Heart left ventricle (tissue), 16 donors: ENCODE measurements around the gene SSH2. TPM values are rescaled to one million over a fixed set of nuclear protein-coding genes. Genes with fewer than 3 reads are reported as not detected.

Experiments used
- ATAC-seq, 4 donors: fragments of 200-7000 bp; cut with Tn5 transposase; one replicate each; pipeline ENCODE4 v1.9.1; 2020 to 2022; ENCODE audit warnings: moderate library complexity in 4 of 4, mild to moderate bottlenecking in 3 of 4, moderate number of reproducible peaks in 1 of 4
- DNase-seq, 5 donors: peaks; one replicate each; pipeline ENCODE4 v3.0.0-alpha.2; 2020
- H3K27ac ChIP-seq, 12 donors: fragments of 200-600 bp; sonication (generic) in 4 of 12; one replicate each; pipeline versions ENCODE4 v1.5.0 to v1.8.0; 2016 to 2022; ENCODE audit warnings: mild to moderate bottlenecking in 2 of 12
- H3K27me3 ChIP-seq, 9 donors: fragments of 200-600 bp; sonication (generic) in 2 of 9; one replicate each; pipeline versions ENCODE4 v1.5.1 to v1.8.0; 2016 to 2022; ENCODE audit warnings: mild to moderate bottlenecking in 3 of 9
- H3K36me3 ChIP-seq, 9 donors: fragments of 200-600 bp; sonication (generic) in 2 of 9; one replicate each; pipeline versions ENCODE4 v1.5.0 to v1.8.0; 2018 to 2022; ENCODE audit warnings: mild to moderate bottlenecking in 2 of 9
- H3K4me1 ChIP-seq, 12 donors: fragments of 200-600 bp; sonication (generic) in 4 of 12; one replicate each; pipeline versions ENCODE4 v1.5.0 to v1.8.0; 2016 to 2022; ENCODE audit warnings: mild to moderate bottlenecking in 3 of 12
- H3K4me3 ChIP-seq, 12 donors: fragments of 200-600 bp; sonication (generic) in 4 of 12; one replicate each; pipeline versions ENCODE4 v1.5.0 to v1.8.0; 2017 to 2022; ENCODE audit warnings: mild to moderate bottlenecking in 9 of 12, moderate library complexity in 4 of 12
- H3K9me3 ChIP-seq, 12 donors: fragments of 200-600 bp; sonication (generic) in 4 of 12; one replicate each; pipeline versions ENCODE4 v1.5.0 to v1.8.0; 2016 to 2022; ENCODE audit warnings: mild to moderate bottlenecking in 1 of 12
- POLR2A ChIP-seq, 2 donors: fragments of 450-650 bp; IDR thresholded peaks; one replicate each; pipeline ENCODE4 v1.6.1; 2017; ENCODE audit warnings: antibody characterized with exemption in 2 of 2, mild to moderate bottlenecking in 2 of 2, moderate library complexity in 2 of 2
- WGBS, 4 donors: extraction: QIAGEN DNeasy Blood & Tissue Kit in 2 of 4; methylation state at CpG; one replicate each; pipeline versions ENCODE4 v1.1.5 to v1.1.7; 2013 to 2018; 5-methylcytosine and 5-hydroxymethylcytosine counted together
- intact Hi-C, 10 donors: fragments of 100-400 bp; cut with DNase I; formaldehyde crosslinking; loops; one replicate each; pipeline versions ENCODE4 v1.11.1 to v1.14.2; 2022
- polyA plus RNA-seq, 2 donors: library from polyadenylated mRNA; stranded (reverse); fragments of 200-250 nt; gene quantifications; one replicate each; pipeline ENCODE4 v1.2.3, GENCODE V29; 2013
- total RNA-seq, 9 donors: library from RNA; depleted of rRNA in 2 of 9; stranded (reverse); fragments of >200 nt in 2 of 9; fragmentation: NEBNext Ultra II Directional in 3 of 9; extraction: Animal tissue kit (Norgen Biotek cat#: 25700) in 3 of 9; gene quantifications; one replicate each; pipeline versions ENCODE4 v1.1.0 to v1.2.4, GENCODE V29; 2016 to 2023
- TF ChIP-seq, protein P1 (sequence below), 12 donors: fragments of 200-600 bp; sonication (generic) in 4 of 12; IDR thresholded peaks; one replicate each; pipeline versions ENCODE4 v1.5.0 to v1.8.0; 2018 to 2022; ENCODE audit warnings: antibody characterized with exemption in 12 of 12, mild to moderate bottlenecking in 5 of 12
- donor health status: ischemic (EF 13 %, LVEDD 7.1; RV severe dilation, severe dysfunction).
- donor health status: healthy with polysubstance abuse.
- donor health status: DM: no; HTN: yes; CAD: no.
- donor health status: DM: no; HTN: no; CAD: no.
- donor health status: ischemic (EF 25% LVEDD 6.9; RV normal size, moderate dysfunction).
- donor health status: ischemic (EF 25% LVEDD 5.7; RV mildly dilated, moderate dysfunction).
- donor health status: healthy.
- donor health status: DM: yes; HTN: yes; CAD: no.
- donor health status: ischemic (EF 35%, LVEDD 5.7; RV mildly dilated, moderate dysfunction).
- donor health status: nonischemic (EF 11% LVEDD 7.7; RV severe dilation, severe dysfunction).
- donor health status: DM: yes; HTN: yes; CAD: no.
- donor health status: PGD.
- donor health status: ischemic (EF 29% LVEDD 5.4; RV normal size, mild dysfunction).
- donor health status: nonischemic (EF 23%, LVEDD 6.1; RV moderate dilation, normal function).

Gene SSH2
- total and polyA plus RNA-seq, 11 donors: 20.8 to 46.7 (median 36.6) TPM

DNA sequence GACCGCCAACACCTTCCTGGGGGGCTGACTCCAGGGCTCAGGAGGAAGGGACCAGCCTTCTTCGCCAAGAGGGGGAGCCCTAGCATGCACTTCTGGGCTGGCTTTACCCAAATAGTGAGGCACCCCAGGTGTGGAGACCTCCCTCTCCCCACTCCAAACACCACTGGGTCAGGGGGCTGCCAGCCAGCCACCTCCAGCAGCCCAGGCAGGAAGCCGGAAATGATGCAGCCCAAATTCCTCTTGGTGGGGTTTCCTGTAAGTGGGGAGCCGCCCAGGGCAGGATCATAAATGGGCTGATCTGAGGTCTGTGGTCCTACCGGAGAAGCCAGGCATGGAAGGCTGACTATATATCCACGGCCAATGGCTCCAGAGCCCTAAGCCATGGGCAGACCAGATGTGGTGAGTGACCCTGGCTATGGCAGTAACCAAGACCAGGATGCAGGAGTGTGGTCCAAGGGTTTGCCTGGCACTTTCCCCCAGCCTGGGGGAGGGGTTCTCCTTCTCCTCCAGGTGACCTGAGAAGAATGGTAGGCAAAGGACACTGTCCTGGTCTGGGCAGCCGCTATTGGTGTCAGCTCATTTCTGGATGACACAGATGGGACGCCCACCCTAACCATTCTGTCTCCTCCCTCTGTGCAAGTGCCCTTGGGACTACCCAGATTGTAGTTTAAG is 344.8 kb downstream of the SSH2 start:
- H3K36me3 ChIP-seq: peaks cover 0 to 30% (median 25%) of the 10 kb centered on the region in 9 donors
- TF ChIP-seq, protein P1, sequence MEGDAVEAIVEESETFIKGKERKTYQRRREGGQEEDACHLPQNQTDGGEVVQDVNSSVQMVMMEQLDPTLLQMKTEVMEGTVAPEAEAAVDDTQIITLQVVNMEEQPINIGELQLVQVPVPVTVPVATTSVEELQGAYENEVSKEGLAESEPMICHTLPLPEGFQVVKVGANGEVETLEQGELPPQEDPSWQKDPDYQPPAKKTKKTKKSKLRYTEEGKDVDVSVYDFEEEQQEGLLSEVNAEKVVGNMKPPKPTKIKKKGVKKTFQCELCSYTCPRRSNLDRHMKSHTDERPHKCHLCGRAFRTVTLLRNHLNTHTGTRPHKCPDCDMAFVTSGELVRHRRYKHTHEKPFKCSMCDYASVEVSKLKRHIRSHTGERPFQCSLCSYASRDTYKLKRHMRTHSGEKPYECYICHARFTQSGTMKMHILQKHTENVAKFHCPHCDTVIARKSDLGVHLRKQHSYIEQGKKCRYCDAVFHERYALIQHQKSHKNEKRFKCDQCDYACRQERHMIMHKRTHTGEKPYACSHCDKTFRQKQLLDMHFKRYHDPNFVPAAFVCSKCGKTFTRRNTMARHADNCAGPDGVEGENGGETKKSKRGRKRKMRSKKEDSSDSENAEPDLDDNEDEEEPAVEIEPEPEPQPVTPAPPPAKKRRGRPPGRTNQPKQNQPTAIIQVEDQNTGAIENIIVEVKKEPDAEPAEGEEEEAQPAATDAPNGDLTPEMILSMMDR (IDR thresholded peaks at IDR 0.05): peak in 5 of 12 donors; percentile 16 to 31 (median 21)
- peak in 1 of 2 donors; percentile 57 for TF ChIP-seq POLR2A (IDR thresholded peaks at IDR 0.05)
- H3K9me3 ChIP-seq: no peaks in the 10 kb centered on the region
- no peaks in the 10 kb centered on the region for H3K27me3 ChIP-seq
- DNase-seq: peak in 4 of 5 donors; percentile 58 to 76 (median 70)
- intact Hi-C loops: loop anchor here in 3 of 10 donors (5.0 to 10.0 kb wide), 3 partner anchors 60 to 510 kb away; no protein-coding TSS in a partner anchor
- peak; percentile 2 to 70 (median 8) for ATAC-seq
- WGBS, 4 donors: 50 to 67% (median 64%) methylated on average over 5 to 8 of the region's 8 CpGs
- peak overlapping the region; percentile 73 to 97 (median 88) for H3K27ac ChIP-seq
- H3K4me3 ChIP-seq: peak overlapping the region; percentile 12 to 95 (median 54)
- peaks cover 0 to 80% (median 52%) of the 10 kb centered on the region in 12 donors for H3K4me1 ChIP-seq

- Histone ChIP-seq H3K4me3 (peak overlapping the region in 10 of 12 donors; percentile 27 to 95 (median 74)), H3K36me3 (peaks cover 0 to 36% (median 31%) of the 10 kb centered on the region in 9 donors), H3K27me3 (no peaks in the 10 kb centered on the region), H3K27ac (peak overlapping the region; percentile 73 to 97 (median 88)), H3K9me3 (no peaks in the 10 kb centered on the region), H3K4me1 (peaks cover 0 to 79% (median 48%) of the 10 kb centered on the region in 12 donors)
- DNase-seq: peak in 4 of 5 donors; percentile 45 to 71 (median 60)
- peak; percentile 26 to 60 (median 38) for ATAC-seq
- 40 to 67% (median 53%) methylated on average over 12 of the region's 12 CpGs for WGBS, 4 donors
- intact Hi-C loops: loop anchor here in 5 of 10 donors (5.0 to 10.0 kb wide), 8 partner anchors 33 to 510 kb away; partner anchors contain the start of genes CORO6 (in 1 of the 5) and SSH2 (in 1 of the 5)
- TF ChIP-seq, protein P1 (IDR thresholded peaks at IDR 0.05): no peak
- no peak for TF ChIP-seq POLR2A (IDR thresholded peaks at IDR 0.05)
Measured at GRCh38 chr17:29584452-29585079, 345.5 kb downstream of the SSH2 start.

GRCh38 chr17:29583324-29584248 is 346.4 kb downstream of the SSH2 start:
- DNase-seq: peak in 3 of 5 donors; percentile 10 to 29 (median 26)
- Histone ChIP-seq H3K27ac (peak overlapping the region; percentile 73 to 97 (median 88)), H3K4me1 (peaks cover 0 to 76% (median 48%) of the 10 kb centered on the region in 12 donors), H3K36me3 (peaks cover 0 to 46% (median 38%) of the 10 kb centered on the region in 9 donors), H3K27me3 (no peaks in the 10 kb centered on the region), H3K4me3 (peak overlapping the region in 5 of 12 donors; percentile 8 to 92 (median 88)), H3K9me3 (no peaks in the 10 kb centered on the region)
- ATAC-seq: no peak
- intact Hi-C loops: loop anchor here in 5 of 10 donors (5.0 to 10.0 kb wide), 7 partner anchors 34 to 511 kb away; partner anchors contain the start of genes CORO6 (in 1 of the 5) and SSH2 (in 1 of the 5)
- TF ChIP-seq, protein P1 (IDR thresholded peaks at IDR 0.05): no peak
- TF ChIP-seq POLR2A (IDR thresholded peaks at IDR 0.05): no peak
- 78 to 91% (median 85%) methylated on average over 12 to 16 of the region's 16 CpGs for WGBS, 4 donors
